Measurements from ENCODE around the gene WNT9B.

- TF ChIP-seq REST (IDR thresholded peaks at IDR 0.05; ENCODE audit: insufficient read depth in 1 of 2, low read depth in 2 of 2, low read length in 1 of 2) (no peak), CTCF (IDR thresholded peaks at IDR 0.05) (no peak)
These were observed 13.9 kb upstream of the WNT9B start for GRCh38 chr17:46837521-46837920.

Data from Panc1 (cell line).